HG03108 (cell line): ENCODE data around the gene KRT84.
"Not testable (repeated sequence)": the region's sequence is repeated elsewhere in the genome, so short reads cannot be mapped to it uniquely, and the experiment has no call there.

Source experiments
- ATAC-seq: cut with Tn5 transposase; IDR thresholded peaks from one replicate; pipeline ENCODE4 v1.9.1; 2021; ENCODE audit warnings: moderate library complexity; ENCODE audit not compliant: unreplicated experiment

Gene KRT84

GRCh38 chr12:52346593-52346992 is 38.9 kb downstream of the KRT84 start:
- no peak for ATAC-seq

GRCh38 chr12:52345041-52345440 is 40.4 kb downstream of the KRT84 start:
- not testable (repeated sequence) for ATAC-seq

GRCh38 chr12:52344111-52344510 is 41.3 kb downstream of the KRT84 start:
- ATAC-seq = no peak

- ATAC-seq = no peak
Measured at GRCh38 chr12:52343550-52343949, 41.9 kb downstream of the KRT84 start.

- no peak for ATAC-seq
Measured at GRCh38 chr12:52342781-52343490, 42.5 kb downstream of the KRT84 start.

- ATAC-seq = no peak
Measured at GRCh38 chr12:52341066-52341580, 44.3 kb downstream of the KRT84 start.

- no peak for ATAC-seq
Measured at GRCh38 chr12:52338241-52338960, 47.1 kb downstream of the KRT84 start.

- ATAC-seq = no peak
Measured at GRCh38 chr12:52337054-52337453, 48.4 kb downstream of the KRT84 start.

GRCh38 chr12:52336641-52337040 is 48.8 kb downstream of the KRT84 start:
- no peak for ATAC-seq

GRCh38 chr12:52335598-52336262 is 49.7 kb downstream of the KRT84 start:
- ATAC-seq = no peak

- no peak for ATAC-seq
Measured at GRCh38 chr12:52334185-52334584, 51.3 kb downstream of the KRT84 start.

- ATAC-seq = no peak
Measured at GRCh38 chr12:52333321-52333720, 52.1 kb downstream of the KRT84 start.

GRCh38 chr12:52332381-52332780 is 53.1 kb downstream of the KRT84 start:
- ATAC-seq = no peak

GRCh38 chr12:52331833-52332232 is 53.6 kb downstream of the KRT84 start:
- no peak for ATAC-seq

GRCh38 chr12:52331039-52331438 is 54.4 kb downstream of the KRT84 start:
- ATAC-seq = no peak

- ATAC-seq = no peak
Measured at GRCh38 chr12:52327830-52328500, 57.5 kb downstream of the KRT84 start.
